CD4-positive, alpha-beta T cell treated with Interleukin-1 beta for 1 hour (primary cell): ENCODE measurements around the gene MRPL42.

Source experiments
- DNase-seq, 2 donors: peaks; one replicate each; pipeline ENCODE4 v3.0.0-alpha.2; 2020 to 2022

Gene MRPL42

DNA sequence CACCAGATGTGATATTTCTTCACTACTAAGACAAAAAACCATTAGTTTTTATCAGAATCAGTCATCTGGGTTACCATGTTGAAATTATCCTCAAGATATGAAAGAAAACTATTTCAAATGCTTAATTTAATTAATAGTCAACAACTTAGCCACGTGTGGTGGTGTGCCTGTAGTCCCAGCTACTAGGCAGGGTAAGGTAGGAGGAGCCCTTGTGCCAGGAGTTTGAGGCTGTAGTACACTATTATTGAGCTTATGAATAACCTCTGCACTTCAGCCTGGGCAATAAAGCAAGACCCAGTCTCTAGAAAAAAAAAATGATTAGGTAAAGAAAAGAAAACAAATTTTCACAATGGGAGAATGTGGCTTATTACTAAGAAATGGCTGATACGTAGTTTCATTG, 33.4 kb downstream of the MRPL42 start:
- DNase-seq = no peak

DNA sequence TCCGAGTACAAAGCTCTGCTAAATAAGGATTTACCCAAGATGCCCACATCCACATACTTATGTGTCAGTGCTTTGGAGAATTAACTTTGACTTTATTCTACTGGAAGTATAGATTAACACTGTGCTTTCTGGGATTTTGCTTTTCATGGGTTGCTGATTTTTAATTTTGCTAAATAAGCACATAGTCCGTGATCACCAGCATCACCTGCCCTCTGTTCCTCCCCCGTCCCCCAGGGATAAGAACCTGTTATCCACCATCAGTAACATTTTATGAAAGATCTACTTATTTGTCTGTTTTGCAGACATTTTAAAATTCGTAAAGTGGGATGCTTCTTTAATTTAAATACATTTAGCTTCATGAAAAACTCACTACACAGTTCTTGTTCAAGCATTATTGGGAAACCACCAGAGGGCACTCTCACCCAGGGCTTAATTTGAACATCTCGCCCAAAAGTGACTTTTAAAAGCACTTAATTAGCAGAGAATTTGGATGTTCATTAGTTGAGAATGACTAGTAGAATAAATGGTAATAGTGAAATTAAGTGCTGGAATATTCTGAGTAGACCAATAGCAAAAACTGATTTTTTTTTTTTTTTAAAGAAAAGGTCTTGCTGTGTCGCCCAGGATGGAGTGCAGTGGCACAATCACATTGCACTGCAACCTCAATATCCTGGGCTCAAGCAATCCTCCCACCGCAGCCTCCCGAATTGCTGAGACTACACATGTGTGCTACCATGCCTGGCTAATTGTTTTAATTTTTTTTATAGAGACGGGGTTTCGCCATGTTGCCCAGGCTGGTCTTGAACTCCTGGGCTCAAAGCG, 35.7 kb downstream of the MRPL42 start:
- peak; percentile 42 to 71 for DNase-seq

- DNase-seq = no peak
Measured at GRCh38 chr12:93507165-93507564, 39.9 kb downstream of the MRPL42 start.

- DNase-seq = no peak
Measured at GRCh38 chr12:93509506-93509905, 42.2 kb downstream of the MRPL42 start.

DNA sequence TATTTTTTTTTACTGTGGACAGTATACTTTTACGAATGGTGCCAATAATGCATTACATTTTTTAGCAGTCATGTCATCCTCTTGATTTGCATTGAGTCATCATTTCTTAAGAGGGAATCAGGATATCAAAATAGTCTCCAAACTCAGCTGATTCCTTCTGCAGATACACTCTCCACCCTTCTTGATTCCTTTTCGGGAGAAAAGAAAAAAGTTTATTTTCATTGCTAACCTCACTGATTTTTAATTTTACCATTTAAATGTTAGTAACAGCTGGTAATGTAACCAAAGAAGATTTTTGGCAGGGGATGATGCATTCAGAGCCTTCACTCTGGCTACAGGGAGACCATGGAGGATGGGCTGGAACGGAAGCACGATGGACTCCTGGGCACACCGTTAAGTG, 47.5 kb downstream of the MRPL42 start:
- no peak for DNase-seq

DNA sequence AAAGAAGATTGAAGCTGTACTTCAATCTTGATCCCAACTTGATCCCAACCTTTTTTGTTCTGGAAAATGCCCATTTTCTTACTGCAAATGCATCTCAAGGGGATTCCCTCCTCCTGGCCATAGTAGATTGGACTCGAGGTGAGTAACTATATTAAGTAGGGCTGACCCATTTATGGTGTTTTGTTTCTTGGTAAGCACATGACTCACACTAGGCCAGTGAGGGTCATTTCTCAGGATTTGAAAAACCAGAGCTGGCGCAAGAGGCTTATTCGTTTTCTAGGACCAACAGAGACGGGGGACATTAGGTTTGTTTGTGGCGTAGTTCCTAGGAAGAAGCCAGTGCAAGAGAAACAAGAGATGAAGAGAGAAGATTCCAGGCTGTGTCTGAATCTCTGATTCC, 51.4 kb downstream of the MRPL42 start:
- no peak for DNase-seq

DNA sequence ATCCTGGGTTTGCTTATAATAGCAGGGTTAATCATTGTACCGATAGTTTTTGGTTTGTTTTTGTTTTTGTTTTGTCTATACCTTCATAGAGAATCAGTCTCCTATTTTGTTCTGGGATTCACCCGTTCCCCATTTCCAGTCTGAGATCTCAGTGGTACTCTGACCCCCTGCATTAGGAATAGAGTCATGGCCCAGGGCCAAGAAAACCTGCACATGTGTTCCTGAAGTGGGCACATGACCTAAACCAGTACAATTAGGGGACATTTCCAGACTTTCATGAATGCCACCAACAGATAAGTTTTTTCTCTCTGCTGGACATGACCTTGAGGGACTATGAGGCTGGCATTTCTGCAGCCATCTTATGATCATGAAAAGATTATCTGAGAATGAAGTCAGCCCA, 52.5 kb downstream of the MRPL42 start:
- DNase-seq = no peak

DNA sequence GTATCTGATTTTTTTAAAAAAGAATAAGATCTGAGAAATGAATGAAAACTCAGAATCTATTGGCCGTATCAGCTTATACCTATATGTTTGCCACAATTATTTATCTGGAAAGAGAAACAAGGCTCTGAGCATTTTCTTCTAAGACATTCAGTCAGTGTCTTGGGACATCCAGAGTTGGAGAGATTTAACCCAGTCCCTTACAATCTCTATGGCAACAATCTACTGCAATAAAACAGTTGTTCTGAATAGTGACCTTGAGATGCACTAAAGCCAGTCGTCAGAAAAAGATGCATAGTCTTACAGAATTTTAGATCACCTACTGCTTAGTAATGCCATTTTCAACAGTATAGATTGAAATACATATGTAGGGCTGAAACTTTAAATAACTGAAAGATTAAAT, 53.1 kb downstream of the MRPL42 start:
- DNase-seq = no peak

GRCh38 chr12:93521225-93522080, 54.1 kb downstream of the MRPL42 start:
- DNase-seq = no peak

GRCh38 chr12:93524386-93525133, 57.2 kb downstream of the MRPL42 start:
- no peak for DNase-seq

DNA sequence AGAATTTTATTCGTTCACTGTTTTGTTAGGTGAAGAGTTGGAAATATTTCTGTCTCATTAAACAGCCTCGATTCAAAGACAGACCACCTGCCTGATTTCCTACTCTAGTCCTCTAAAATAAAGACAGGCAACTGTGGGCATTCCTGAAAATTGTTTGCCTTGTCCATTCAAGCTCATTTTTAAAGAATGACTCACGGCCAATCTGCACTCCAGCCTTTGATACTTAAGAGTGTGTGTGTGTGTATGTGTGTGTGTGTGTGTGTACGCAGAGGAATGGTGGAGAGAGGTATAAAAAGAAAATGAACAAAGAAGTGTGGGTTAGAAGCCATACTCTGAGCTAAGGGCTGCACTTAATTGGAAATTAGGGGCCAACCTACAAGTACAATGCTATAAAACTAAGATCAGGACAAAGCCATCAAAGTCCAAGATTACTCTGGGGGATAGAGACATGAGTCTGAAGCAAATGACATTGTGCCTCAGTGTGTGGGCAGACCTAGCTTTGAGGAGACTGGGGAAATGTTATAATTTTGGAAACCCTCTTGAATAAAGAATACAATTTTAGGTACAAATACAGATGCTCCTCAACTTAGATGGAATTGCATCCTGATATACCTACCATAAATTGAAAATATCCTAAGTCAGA, 59.6 kb downstream of the MRPL42 start:
- no peak for DNase-seq

GRCh38 chr12:93530358-93530757, 63.0 kb downstream of the MRPL42 start:
- DNase-seq = no peak

DNA sequence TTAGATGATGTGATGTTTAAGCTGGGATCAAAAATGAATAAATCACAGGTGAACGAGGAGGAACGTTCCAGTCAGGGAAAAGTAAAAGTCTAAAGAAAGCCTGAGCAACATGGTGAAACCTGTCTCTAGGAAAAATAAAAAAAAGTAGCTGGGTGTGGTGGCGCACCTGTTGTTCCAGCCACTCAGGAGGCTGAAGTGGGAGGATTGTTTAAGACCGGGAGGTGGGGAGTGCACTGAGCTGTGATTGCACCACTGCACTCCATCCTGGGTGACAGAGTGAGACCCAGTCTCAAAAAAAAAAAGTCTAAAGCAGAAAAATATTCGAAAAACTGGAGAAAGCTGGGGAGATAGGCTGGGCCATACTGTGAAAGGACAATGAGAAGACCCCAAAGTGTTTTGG, 66.0 kb downstream of the MRPL42 start:
- DNase-seq = no peak

- DNase-seq = no peak
Measured at GRCh38 chr12:93536111-93536765, 68.9 kb downstream of the MRPL42 start.

- no peak for DNase-seq
Measured at GRCh38 chr12:93536766-93537488, 69.6 kb downstream of the MRPL42 start.

DNA sequence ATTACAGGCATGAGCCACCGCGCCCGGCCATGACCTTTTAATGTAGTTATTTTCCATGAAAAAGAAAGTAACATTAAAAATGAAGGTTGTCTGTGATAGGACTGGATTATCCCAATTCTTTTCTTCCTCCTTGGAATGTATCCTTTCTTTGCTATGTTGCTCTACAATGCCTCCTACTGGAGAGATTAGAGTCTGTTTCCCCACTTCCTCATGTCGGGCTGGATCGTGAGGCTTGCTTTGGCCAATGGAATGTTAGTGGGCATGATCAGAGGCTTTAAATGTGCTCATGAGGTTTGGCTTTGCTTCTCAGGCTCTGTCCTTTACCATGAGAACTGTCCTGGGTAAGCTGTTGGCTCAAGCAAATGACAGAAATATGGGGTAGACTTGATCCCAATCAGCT, 70.5 kb downstream of the MRPL42 start:
- no peak for DNase-seq

DNA sequence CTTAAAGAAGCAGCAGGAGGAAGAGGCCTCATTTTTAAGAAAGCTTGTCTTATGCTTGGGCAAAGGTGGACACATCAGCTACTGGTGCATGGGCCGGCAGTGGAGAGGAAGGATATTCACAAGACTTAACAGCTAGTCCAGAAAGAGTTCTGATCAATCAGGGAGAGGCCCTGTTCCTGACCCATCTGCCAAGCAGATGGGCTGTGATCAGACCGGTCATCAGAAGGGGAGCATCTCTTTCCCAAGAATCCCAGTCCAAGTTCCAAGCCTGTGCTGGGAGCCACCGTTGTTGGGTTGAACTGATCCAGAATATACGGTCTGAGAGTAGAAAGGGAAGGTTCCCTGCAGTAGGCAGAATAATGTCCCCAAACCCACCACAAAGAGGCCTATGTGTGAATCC, 72.5 kb downstream of the MRPL42 start:
- DNase-seq = no peak

DNA sequence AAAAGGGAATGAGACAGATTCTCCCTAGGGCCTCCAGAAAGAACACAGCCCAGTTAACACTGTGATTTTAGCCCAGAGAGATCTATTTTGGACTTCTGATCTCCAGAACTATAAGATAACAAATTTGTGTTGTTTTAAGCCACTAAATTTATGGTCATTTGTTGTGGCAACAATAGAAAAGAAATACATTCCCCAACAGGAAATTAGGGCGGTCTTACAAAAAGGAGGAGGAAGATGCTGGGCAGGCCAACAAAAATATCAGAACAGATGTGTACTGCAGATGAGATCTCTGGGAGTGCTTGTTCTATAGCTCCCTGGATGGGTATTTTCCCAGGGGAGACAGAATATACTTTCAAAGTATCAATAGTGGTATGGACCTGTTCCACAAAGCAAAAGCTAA, 73.2 kb downstream of the MRPL42 start:
- no peak for DNase-seq

GRCh38 chr12:93541578-93542225, 74.4 kb downstream of the MRPL42 start:
- no peak for DNase-seq

- no peak for DNase-seq
Measured at GRCh38 chr12:93547778-93548177, 80.5 kb downstream of the MRPL42 start.

DNA sequence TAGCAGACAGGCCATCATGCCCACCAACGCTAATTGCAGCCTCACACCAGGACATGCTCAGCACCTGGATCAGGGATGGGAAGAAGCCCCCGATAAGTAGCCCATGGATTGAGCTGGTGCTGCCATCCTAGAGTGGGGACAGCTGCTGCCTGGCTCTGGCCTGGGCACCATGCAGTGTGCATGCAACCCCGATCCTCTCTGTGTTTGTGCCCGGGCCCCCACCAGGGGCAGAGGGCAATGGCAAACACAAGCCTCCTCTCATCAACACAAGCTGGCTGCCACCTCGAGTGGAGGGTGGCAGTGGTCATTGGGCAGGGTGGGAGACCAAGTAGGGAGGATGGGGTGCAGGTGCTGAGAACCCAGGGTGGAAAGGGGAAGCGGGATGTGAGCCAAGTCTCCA, 81.9 kb downstream of the MRPL42 start:
- no peak for DNase-seq
